GM21381 (cell line): Measurements from ENCODE around the gene PCSK2.

Experiments
- ATAC-seq: cut with Tn5 transposase; IDR thresholded peaks from one replicate; pipeline ENCODE4 v1.9.1; 2021; ENCODE audit warnings: mild to moderate bottlenecking, moderate library complexity; ENCODE audit not compliant: unreplicated experiment

PCSK2 gene

DNA sequence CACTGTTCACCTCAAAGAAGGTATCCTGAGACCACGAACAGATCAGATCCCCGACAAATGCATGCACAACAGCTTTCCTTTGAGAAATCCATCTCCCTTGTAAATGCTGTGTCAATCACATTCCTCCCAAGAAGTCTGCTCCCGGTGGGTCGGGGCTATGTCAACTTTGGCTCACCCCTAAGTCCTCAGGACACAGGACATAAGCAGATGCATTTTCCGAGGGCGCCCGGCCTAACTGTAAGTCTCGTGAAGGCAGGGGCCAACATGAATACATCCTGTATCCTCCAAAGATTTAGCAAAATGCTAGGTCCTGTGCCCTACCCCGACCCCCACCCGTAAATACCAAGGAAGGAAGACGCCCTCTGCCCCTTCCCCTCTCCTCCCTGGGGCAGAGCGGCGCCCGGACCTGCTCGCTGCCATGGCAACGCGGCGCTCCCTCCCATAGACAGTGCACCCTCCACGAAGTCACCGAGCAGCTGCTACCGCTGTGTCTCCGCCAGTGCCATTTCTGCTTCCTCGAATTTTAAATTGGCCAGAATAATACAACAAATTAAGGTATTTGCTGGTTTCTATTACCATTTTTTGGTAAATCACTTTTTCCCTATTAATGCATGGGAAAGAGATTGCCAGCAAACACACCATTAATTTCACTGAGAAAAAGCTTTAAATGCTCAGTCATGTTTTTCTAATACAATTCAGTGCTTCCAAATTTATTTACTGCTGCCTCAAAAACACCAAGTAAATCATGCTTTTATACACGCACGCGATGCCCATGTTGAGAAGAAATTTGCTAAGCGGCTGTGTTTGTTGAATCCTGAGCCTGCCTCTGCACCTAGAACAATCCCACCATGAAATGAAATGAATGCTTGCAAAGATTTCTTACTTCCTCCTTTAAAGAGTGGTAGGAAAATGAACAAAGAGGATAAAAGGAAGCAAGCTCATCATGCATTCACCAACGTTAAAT lies 100.6 kb downstream of the PCSK2 start:
- ATAC-seq, result no peak

DNA sequence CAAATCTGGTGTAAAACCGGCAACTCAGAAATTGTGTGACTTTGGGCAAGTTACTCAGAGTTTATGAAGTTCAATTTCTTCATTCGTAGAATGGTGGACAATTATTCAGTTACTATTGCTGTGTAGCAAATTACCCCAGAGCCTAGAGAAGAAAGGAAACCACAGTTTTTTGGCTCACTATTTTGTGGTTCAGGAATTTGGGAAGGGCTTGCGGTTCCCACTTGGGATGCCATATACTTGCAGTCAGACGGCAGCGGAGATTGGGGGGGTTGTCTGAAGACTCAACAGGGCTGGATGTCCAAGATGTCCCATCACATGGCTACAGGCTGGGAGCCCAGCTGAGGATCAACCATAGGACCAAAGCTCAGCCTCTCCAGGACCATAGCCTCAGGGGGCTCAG lies 108.1 kb downstream of the PCSK2 start:
- no peak for ATAC-seq

DNA sequence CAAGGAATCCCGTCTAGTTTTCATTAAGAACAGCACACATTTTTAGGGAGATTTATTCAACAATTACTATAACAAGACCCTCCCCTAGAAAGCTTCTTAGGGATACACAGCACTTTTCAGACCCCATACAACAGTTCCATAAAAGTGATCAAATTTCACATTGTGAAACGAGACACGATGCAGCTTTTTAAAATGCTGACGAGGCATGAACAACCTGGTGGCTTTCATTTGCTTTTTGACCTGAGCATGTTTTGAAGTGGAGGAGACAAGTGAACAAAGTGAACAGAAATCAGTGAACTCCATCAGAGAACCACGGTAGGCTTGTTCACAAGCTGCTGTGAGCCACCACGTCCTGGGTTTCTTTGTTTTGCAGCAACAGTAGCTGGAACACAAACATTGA lies 112.2 kb downstream of the PCSK2 start:
- no peak for ATAC-seq

DNA sequence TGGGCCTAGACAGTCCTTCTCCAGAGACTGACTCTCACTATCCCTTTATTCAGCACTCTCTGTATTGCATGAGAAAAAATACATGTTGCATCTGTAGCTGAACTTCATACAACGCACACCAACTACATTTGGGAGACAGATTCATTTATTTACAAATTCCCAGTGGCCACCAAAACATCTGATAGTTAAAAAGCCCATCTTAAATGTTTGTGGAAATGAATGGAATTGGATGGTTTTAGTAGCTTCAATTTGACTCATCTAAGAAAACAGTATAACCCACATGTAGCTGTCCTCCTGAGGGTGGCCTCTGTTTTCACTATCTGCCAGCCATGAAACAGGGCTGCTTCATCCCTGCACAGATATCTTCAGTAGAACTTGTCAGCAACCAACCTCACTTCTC lies 116.3 kb downstream of the PCSK2 start:
- no peak for ATAC-seq

DNA sequence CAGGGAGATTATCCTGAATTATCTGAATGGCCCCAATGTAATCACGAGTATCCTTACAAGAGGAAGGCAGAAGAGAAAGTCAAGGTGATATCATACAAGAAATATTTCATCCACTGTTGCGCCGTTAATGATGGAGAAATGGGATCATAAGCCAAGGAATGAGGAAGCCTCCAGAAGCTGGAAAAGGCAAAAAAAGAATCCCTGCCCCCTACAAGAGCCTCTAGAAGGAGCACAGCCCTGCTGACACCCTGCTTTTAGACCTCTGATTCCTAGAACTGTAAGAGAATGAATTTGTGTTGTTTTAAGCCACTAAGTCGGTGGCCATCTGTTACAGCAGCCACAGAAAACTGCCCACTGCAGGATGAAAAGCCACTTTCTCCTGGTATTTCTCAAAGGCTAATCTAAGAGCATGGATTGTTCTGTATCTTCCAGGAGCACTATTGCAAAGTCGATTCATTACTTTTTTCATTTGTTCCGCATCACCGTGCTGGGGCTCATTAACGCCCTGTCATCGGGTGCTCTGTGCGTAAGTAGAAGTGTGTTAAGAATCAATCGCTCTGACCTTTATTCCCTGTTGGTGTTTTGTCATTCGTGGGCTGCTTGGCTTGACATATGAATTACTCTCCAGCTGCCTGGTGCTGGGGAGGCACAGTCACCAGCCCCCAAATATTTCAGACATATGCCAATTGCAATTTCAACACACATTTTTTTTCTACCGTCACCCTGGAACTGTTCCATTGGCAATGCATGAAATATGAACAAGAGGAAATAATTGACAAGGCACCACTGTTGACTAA lies 117.0 kb downstream of the PCSK2 start:
- no peak for ATAC-seq

DNA sequence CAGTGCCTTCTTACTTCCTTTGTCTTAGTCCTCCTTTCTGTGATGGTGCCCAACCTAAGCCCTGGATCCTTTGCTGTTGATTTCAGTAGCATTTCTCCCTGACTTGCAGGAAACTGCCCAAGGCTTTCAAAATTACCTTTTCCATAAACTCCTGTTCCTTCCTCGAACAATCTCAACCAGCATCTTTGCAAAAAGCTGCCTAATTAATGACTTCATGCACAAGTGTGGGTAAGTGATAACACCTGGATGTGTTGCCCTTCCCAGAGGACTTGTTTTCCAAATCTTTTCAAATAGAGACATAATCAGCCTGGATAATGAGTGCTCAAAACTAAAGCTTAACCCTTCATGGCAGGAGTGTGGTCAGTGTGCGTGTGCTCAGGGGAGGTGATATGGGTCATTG lies 118.0 kb downstream of the PCSK2 start:
- ATAC-seq, result no peak

DNA sequence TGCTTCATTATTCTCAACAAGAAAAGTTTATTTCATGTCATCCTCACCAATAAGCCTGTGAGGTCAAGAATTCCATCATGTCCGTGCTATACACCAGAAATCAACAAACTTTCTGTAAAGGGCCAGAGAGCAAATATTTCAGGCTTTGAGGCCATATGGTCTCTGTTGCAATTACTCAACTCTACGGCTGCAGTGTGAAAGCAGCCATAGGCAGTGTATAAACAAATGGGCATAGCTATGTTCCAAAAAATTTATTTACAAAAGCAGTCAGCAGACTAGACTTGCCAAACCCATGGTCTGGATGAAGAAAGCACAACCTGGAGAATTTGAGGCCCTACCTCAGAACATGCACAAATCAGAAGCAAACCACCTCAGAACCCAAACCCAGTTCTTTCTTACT lies 118.5 kb downstream of the PCSK2 start:
- ATAC-seq, result no peak

DNA sequence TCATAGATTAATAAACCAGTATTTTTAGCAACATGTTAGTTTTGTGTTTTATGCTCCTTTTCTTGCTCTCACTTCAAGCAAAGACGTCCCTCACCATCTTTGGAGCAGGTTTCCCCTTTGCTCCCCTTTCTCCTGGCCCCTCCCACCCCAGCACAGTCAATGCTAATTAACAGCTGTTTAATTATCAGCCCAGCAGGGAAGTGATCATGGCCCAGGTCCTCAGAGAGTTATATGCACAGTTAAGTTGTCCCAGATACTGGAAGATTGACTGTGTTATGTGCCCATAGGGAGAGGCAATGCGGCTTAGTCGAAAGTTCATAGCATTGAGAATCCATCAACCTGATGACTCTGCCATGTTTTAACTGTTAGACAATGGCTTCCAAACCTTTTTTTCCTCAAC lies 123.5 kb downstream of the PCSK2 start:
- no peak for ATAC-seq

DNA sequence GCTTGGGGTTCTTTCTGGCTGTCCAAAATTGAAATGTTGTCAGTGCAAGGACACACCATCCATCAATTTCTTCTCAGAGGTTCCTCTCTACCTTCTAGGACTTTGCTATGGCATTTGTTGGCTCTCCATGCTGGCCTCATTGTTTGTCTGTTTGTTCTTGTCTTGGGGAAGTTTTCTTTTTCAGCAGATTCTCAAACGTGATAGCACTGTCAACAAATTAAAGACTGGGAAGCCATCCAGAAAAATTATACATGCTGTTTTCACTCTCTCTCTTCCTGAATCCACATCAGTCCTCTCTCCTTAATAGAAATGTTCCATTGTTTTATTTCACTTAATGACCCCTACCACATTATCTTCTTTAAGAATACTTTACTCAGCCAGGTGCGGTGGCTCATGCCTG lies 130.4 kb downstream of the PCSK2 start:
- no peak for ATAC-seq

DNA sequence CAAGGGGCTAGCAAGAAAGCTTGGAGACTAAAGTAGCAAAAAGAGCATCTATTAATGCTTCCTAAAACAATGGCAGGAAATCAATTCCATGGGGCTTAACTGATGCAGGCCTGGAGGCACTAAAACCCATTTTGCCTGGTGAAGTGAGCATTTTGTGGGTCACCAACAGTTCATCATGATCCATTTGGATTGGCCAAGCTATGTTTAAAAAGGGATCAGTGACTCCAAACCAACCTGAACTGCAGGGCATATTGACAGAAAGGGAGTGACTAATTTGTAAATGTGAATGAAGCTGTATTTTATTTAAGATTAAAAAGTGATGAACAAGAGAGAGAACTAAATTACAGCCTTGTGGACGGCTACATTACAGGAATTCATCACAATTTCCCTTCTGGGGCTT lies 132.0 kb downstream of the PCSK2 start:
- no peak for ATAC-seq

DNA sequence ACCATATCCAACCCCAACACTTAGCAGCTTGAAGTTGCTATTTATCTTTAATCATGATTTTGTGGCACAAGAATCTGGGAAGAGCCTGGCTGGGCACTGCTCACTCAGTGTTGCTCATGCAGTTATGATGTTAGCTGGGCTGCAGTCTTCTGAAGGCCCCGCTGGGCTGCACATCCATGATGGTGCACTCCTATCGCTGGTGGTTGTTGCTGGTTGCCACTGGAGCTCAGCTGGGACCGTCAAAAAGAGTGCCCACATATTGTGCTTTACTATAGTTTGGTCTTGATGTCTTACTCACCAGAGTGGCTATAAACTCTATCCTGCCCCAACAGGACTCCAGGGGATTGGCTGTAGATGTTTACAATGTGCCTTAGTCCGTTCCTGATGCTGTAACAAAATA lies 137.8 kb downstream of the PCSK2 start:
- ATAC-seq, result no peak

DNA sequence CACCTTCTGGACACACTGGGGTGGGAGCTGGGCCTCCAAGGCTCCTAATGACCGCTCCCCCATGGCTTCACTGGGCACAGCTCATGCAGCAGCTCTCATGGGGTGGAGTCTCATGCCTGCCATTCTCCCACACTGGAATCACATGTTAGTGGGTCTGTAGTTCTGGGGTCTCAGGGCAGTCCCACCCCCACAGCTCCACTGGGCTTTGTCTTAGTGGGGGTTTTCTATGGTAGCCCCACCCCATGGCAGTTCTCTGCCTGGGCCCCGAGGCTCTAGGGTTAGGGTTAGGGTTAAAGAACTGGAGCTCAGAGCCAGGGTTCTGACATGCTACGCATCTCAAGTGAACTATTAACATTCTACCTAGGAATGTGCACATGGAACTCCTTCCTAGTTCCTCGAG lies 139.0 kb downstream of the PCSK2 start:
- ATAC-seq, result no peak

DNA sequence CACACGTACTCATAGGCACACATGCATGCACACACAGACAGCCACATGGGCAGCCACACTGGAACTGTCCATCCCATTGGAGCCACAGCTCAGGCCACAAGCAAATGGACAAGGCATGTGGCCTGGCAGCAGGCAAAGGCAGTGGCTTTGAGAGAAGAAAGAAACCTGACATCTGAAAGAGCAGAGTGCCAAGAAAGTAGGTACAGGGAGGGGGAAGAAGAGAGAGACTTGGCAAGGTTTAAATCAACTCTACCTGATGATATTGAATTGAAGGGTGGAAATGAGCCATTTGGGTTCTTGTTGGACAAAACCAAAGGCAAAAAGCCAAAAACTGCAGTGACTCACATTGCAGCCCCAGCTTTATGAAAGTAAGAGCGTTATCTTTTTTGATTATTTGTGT lies 142.7 kb downstream of the PCSK2 start:
- no peak for ATAC-seq

DNA sequence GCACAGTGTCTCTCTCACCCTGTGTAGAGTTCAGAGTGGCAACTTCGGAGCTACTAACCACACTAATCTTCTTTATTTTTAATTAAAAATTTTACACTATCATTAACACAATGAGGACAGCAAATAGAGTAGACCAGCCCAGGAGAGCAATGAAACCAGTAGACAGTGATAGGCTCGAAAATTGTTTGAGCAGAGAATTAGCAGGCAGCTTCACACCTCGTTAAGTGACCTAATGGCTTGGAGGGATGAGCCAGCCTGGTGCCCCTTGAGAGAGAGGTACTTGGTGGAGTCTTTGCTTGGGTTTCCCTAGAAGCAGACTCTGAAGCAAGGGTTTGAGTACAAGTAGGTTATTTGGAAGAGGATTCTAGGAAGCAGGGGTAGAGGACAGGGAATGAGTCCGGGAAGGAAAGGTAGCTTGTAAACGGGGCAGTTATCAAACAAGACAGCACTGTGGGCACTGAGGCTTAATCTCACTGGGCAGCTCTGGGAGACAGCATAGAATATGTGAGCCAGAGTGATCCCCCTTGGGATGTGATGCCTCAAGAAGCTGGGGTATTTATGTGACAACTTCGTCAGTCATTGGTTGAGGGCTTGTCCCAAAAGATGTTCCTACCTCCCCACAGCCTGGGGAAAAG lies 146.1 kb downstream of the PCSK2 start:
- ATAC-seq, result no peak

DNA sequence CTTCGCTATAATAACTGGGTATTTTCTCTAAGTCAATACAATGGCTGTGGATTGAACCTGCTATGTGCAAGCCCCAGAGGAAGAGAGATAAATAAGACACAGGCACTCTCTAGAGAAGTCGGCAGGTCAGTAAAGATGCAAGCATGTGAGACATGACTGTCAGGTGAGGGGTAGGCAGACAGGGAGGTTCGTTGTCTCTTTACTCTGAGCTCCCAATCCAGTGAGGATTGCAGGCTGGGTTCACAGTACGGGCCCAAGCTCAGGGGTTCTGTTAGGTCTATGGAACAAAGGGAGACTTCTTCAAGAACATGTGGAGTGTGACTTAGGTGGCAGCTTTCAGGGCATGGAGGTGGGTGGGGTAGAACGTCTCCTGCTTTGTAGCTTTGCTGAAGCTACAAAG lies 147.2 kb downstream of the PCSK2 start:
- ATAC-seq, result no peak

DNA sequence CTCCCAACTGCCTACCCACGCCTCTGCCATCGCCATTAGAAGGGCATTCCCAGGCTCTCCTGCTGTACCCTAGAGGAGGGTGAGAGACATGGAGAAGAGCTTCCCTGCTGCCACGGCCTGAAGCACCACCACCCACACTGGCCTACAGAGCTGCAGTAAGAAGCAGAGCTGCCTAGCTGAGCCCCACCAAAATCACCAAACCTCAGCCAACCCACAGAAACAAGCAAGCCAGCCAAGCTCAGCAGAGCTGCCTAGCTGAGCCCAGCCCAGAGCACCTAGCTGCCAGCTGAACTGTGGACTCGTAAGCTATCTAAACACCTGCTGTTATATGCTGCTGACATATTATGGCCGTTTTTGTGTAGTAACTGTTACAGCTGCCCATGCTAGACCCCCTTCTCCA lies 149.2 kb downstream of the PCSK2 start:
- no peak for ATAC-seq

DNA sequence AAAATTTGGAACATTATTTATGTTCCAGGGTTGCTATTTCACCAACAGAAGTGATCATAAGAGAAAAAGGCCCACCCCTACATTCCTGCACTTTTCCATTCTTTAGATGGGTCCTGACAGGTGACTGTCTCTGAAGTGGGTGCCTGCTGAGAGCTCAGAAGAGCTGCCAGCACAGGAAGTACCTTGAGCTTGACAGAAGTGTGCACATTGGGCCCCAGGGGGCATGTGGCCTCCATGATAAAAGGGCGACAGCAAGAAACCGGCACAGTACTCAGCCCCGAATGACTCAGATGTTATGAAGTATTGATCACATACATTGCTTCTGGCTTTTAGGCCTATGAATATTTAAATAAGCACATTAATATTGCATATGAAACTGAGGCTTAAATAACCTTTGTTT lies 150.4 kb downstream of the PCSK2 start:
- ATAC-seq, result no peak

DNA sequence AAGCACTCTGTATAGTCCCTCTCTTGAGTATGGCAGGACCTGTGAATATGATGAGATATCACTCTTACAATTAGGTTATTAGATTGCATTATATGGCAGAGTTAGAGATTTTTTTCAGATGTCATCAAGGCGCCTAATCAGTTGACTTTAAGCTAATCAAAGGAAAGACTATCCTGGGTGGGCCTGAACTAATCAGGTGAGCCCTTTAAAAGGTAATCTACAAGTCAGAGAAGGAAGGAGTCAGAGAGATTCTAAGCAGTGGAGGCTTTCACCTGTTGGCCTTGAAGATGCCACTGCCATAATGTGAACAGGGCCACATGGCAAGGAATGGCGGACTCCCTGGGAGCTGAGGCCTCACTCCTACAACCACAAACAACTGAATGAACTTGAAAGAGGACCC lies 152.8 kb downstream of the PCSK2 start:
- no peak for ATAC-seq

DNA sequence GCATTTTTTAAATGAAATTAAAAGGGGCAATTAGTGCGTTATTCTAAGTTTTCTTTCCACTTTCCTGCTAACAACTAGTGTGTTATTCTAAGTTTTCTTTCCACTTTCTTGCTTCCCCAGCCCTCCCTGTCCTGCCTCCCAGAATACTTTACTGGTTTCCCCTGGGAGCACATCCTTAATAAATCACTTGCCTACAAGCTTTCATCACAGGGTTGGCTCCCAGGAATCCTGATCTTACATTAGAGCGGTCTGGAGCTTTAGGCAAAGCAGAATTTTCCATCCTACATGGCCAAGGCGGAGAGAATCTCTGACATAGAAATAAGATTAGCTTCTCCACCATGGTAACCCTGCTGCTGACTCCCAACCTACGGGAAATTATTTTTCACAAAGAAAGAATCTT lies 154.0 kb downstream of the PCSK2 start:
- no peak for ATAC-seq

DNA sequence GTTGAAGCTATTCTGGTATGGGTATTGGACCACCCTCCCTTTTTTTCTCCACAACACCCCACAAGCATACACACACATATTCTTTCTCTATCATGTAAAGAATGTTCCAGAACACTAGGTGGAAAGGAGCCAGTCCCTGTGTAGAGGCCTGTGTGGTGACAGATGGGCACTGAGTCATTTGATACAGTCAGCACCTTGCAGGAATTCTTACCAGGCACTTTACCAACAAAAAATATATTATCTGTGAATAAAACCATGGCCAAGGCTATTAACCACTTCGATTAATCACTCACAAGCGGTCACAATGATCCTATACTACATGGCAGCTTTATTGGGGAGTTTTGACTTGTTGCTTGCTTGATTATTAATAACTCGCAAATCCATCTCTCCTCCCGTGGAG lies 154.9 kb downstream of the PCSK2 start:
- no peak for ATAC-seq

DNA sequence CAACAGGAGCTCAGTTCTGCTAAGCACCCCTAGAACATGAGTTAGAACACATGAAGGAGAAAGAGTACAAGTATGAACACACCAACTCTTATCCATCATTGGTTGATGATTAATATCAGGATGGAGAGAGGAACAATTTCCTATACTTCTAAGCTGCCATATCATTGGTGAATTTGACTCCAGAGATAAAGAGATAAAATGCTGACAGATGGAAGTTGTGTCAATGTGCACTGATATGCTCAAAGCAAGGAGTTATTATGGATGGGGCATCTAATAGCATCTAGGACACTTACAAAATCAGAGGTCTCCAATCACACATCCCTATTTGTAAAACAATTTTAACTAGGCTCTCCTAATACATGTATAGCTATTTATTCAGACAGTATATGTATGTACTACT lies 159.0 kb downstream of the PCSK2 start:
- no peak for ATAC-seq

DNA sequence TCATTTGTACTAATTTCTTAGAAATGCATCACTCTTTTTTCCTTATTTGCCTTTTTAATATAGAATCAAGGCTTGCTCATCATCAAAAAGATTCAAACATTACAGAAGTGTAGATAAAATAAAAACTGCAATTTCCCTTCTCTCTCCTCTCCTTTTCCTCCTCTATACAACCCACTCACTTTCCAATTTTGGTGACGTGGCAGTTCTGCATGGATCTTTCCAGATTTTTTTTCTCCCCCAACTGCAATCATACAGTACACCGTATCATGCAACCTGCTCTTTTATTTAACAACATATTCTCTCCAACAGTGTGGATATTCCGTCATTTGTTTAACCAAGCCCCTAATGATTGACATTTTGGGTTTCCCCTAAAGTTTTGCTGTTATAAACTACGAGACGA lies 163.8 kb downstream of the PCSK2 start:
- ATAC-seq, result no peak
